Suprapubic skin (tissue), 4 donors: ENCODE measurements around the gene IGF2R. TPM values are rescaled to one million over a fixed set of nuclear protein-coding genes. Genes with fewer than 3 reads are reported as not detected.

Experiments used
- DNase-seq, 2 donors: peaks; one replicate each; pipeline ENCODE4 v3.0.0-alpha.2; 2019; ENCODE audit warnings: low spot score in 2 of 2
- H3K27ac ChIP-seq: fragments of 200-600 bp; sonication (generic); one replicate; pipeline ENCODE4 v1.5.1; 2019
- H3K27me3 ChIP-seq: fragments of 200-600 bp; sonication (generic); one replicate; pipeline ENCODE4 v1.5.1; 2019
- H3K36me3 ChIP-seq: fragments of 200-600 bp; sonication (generic); one replicate; pipeline ENCODE4 v1.5.1; 2019
- H3K4me1 ChIP-seq: fragments of 200-600 bp; sonication (generic); one replicate; pipeline ENCODE4 v1.5.1; 2019
- H3K4me3 ChIP-seq: fragments of 200-600 bp; sonication (generic); one replicate; pipeline ENCODE4 v1.5.1; 2019; ENCODE audit warnings: mild to moderate bottlenecking
- H3K9me3 ChIP-seq: fragments of 200-600 bp; sonication (generic); one replicate; pipeline ENCODE4 v1.5.1; 2019
- CTCF ChIP-seq, 2 donors: fragments of 200-600 bp in 1 of 2; fragments of 450-650 bp in 1 of 2; sonication (generic) in 1 of 2; IDR thresholded peaks; one replicate each; pipeline ENCODE4 v1.5.1; 2016 to 2019; ENCODE audit warnings: antibody characterized with exemption in 2 of 2, mild to moderate bottlenecking in 1 of 2, moderate library complexity in 1 of 2
- EP300 ChIP-seq: sonication (generic); formaldehyde crosslinking; IDR thresholded peaks from one replicate; pipeline ENCODE4 v1.6.1; 2017; ENCODE audit warnings: antibody characterized with exemption
- POLR2A ChIP-seq, 2 donors: fragments of 450-650 bp; IDR thresholded peaks; one replicate each; pipeline ENCODE4 v1.6.1; 2017; ENCODE audit warnings: antibody characterized with exemption in 2 of 2, mild to moderate bottlenecking in 2 of 2, moderate library complexity in 2 of 2
- POLR2AphosphoS5 ChIP-seq, 3 donors: sonication (generic); formaldehyde crosslinking; IDR thresholded peaks; one replicate each; pipeline ENCODE4 v1.6.1; 2017; ENCODE audit warnings: antibody characterized with exemption in 3 of 3
- WGBS: methylation state at CpG from one replicate; pipeline ENCODE4 v1.1.5; 2018; 5-methylcytosine and 5-hydroxymethylcytosine counted together
- total RNA-seq, 4 donors: library from RNA; depleted of rRNA; stranded (reverse); fragments of >200 nt; gene quantifications; one replicate each; pipeline ENCODE4 v1.1.0, GENCODE V29; 2016

Gene IGF2R
- total RNA-seq, 4 donors from 2014 or later, result 58.2 to 137 (median 90.6) TPM

GRCh38 chr6:160127270-160128124, 158.6 kb downstream of the IGF2R start:
- TF ChIP-seq CTCF (IDR thresholded peaks at IDR 0.05), result no peak
- WGBS, result 94% methylated on average over 11 of the region's 16 CpGs
- Histone ChIP-seq H3K4me3 (no peak overlapping the region), H3K36me3 (no peaks in the 10 kb centered on the region), H3K4me1 (no peaks in the 10 kb centered on the region), H3K27ac (no peak overlapping the region), H3K9me3 (no peaks in the 10 kb centered on the region), H3K27me3 (no peaks in the 10 kb centered on the region)
- DNase-seq, result no peak

GRCh38 chr6:160128125-160128683, 159.3 kb downstream of the IGF2R start:
- 95% methylated on average over 3 of the region's 3 CpGs for WGBS
- Histone ChIP-seq H3K4me3 (no peak overlapping the region), H3K36me3 (no peaks in the 10 kb centered on the region), H3K9me3 (no peaks in the 10 kb centered on the region), H3K4me1 (no peaks in the 10 kb centered on the region), H3K27ac (no peak overlapping the region), H3K27me3 (no peaks in the 10 kb centered on the region)
- no peak for DNase-seq
- no peak for TF ChIP-seq EP300
- TF ChIP-seq POLR2AphosphoS5 (IDR thresholded peaks at IDR 0.05), result no peak

GRCh38 chr6:160128879-160129516, 160.1 kb downstream of the IGF2R start:
- no peaks in the 10 kb centered on the region for H3K4me1 ChIP-seq
- WGBS, result 84% methylated on average over 6 of the region's 6 CpGs
- no peak for DNase-seq

GRCh38 chr6:160129881-160130615, 161.2 kb downstream of the IGF2R start:
- no peaks in the 10 kb centered on the region for H3K36me3 ChIP-seq
- no peaks in the 10 kb centered on the region for H3K9me3 ChIP-seq
- H3K4me3 ChIP-seq, result no peak overlapping the region
- no peak overlapping the region for H3K27ac ChIP-seq
- H3K27me3 ChIP-seq, result no peaks in the 10 kb centered on the region
- DNase-seq, result no peak
- H3K4me1 ChIP-seq, result no peaks in the 10 kb centered on the region
- 92% methylated on average over 10 of the region's 10 CpGs for WGBS
- TF ChIP-seq EP300, result no peak
- TF ChIP-seq POLR2A (IDR thresholded peaks at IDR 0.05), result no peak
- no peak for TF ChIP-seq POLR2AphosphoS5 (IDR thresholded peaks at IDR 0.05)

More at GRCh38 chr6:160128879-160129516, 160.1 kb downstream of the IGF2R start:
- H3K27ac ChIP-seq, result no peak overlapping the region
- no peaks in the 10 kb centered on the region for H3K9me3 ChIP-seq
- TF ChIP-seq POLR2AphosphoS5 (IDR thresholded peaks at IDR 0.05) (no peak), CTCF (IDR thresholded peaks at IDR 0.05) (no peak), POLR2A (IDR thresholded peaks at IDR 0.05) (no peak), EP300 (no peak)
- no peaks in the 10 kb centered on the region for H3K36me3 ChIP-seq
- no peak overlapping the region for H3K4me3 ChIP-seq
- H3K27me3 ChIP-seq, result no peaks in the 10 kb centered on the region

- no peaks in the 10 kb centered on the region for H3K27me3 ChIP-seq
- H3K4me3 ChIP-seq, result no peak overlapping the region
- H3K9me3 ChIP-seq, result no peaks in the 10 kb centered on the region
- no peak overlapping the region for H3K27ac ChIP-seq
- 87% methylated on average over 13 of the region's 13 CpGs for WGBS
- no peaks in the 10 kb centered on the region for H3K4me1 ChIP-seq
- H3K36me3 ChIP-seq, result no peaks in the 10 kb centered on the region
- TF ChIP-seq CTCF (IDR thresholded peaks at IDR 0.05) (no peak), EP300 (no peak), POLR2A (IDR thresholded peaks at IDR 0.05) (no peak), POLR2AphosphoS5 (IDR thresholded peaks at IDR 0.05) (no peak)
- no peak for DNase-seq
Observed at GRCh38 chr6:160130729-160131484, 162.0 kb downstream of the IGF2R start.
